HCT116 (cell line): ENCODE measurements around the gene MTHFD2L. TPM values are rescaled to one million over a fixed set of nuclear protein-coding genes. Genes with fewer than 3 reads are reported as not detected.

Source experiments
- ATAC-seq: fragments of 200-7000 bp; cut with Tn5 transposase; 2 replicates; pipeline ENCODE4 v1.9.1; 2020; ENCODE audit warnings: mild to moderate bottlenecking, moderate library complexity
- BruUV-seq: library from RNA; stranded (reverse); fragments of 400-500 nt; replicated peaks from 2 replicates; lab custom pipeline; 2021; lab: Mats Ljungman, UMichigan
- CTCF ChIA-PET: fragments of 300-600 bp; sonication (Branson Sonifier 250); formaldehyde crosslinking; loops from one replicate; lab custom pipeline; 2021; ENCODE audit warnings: antibody characterized with exemption; lab: Charles Lee
- POLR2A ChIA-PET: fragments of 300-600, 350-600 bp; sonication (Branson Sonifier 250); formaldehyde crosslinking; loops from one replicate; lab custom pipeline; 2021; ENCODE audit warnings: antibody characterized with exemption; lab: Charles Lee
- RAD21 ChIA-PET, 2 experiments: fragments of 300-600 bp; sonication (Branson Sonifier 250); formaldehyde crosslinking; loops; one replicate each; lab custom pipeline; 2023; ENCODE audit warnings: low total read pairs in 2 of 2; ENCODE audit not compliant: uncharacterized antibody in 2 of 2, unreplicated experiment in 2 of 2, low non-redundant PET in 1 of 2; lab: Charles Lee
- DNase-seq: peaks from one replicate; pipeline ENCODE4 v3.0.0-alpha.2; 2010; ENCODE audit warnings: low read depth, low spot score
- H2AFZ ChIP-seq: fragments of 200-600 bp; shearing (Covaris generic), sonication (generic); 2 replicates; pipeline ENCODE4 v1.6.1; 2017; ENCODE audit warnings: low read depth, mixed run types, mixed read lengths, antibody characterized with exemption, low read length; ENCODE audit not compliant: poor library complexity, severe bottlenecking
- H3K27ac ChIP-seq: 2 replicates; pipeline ENCODE4 v1.5.1; 2012; ENCODE audit warnings: low read depth, low read length
- H3K27me3 ChIP-seq: fragments of 200-600 bp; sonication (generic); 2 replicates; pipeline ENCODE4 v1.6.1; 2016; ENCODE audit warnings: mixed run types, low read length, mixed read lengths; ENCODE audit not compliant: insufficient read depth
- H3K36me3 ChIP-seq, 2 experiments: fragments of 200-500 bp in 1 of 2; fragments of 200-600 bp in 1 of 2; sonication (Bioruptor generic) in 1 of 2; sonication (generic) in 1 of 2; 2 replicates each; pipeline versions ENCODE4 v1.5.1 to v1.6.1; 2014 to 2016; ENCODE audit warnings: low read length in 2 of 2, inconsistent platforms in 1 of 2, mixed read lengths in 1 of 2, mixed run types in 1 of 2; ENCODE audit not compliant: insufficient read depth in 2 of 2, control insufficient read depth in 1 of 2
- H3K4me1 ChIP-seq, 2 experiments: fragments of 200-600 bp in 1 of 2; sonication (generic) in 1 of 2; 2 replicates each; pipeline versions ENCODE4 v1.5.1 to v1.6.1; 2012 to 2017; ENCODE audit warnings: low read length in 2 of 2, inconsistent platforms in 1 of 2, mild to moderate bottlenecking in 1 of 2, mixed read lengths in 1 of 2, mixed run types in 1 of 2, moderate library complexity in 1 of 2; ENCODE audit not compliant: insufficient read depth in 2 of 2, control insufficient read depth in 1 of 2
- H3K4me2 ChIP-seq: fragments of 200-600 bp; sonication (generic); 2 replicates; pipeline ENCODE4 v1.6.1; 2017; ENCODE audit warnings: mixed run types, low read length, mixed read lengths
- H3K4me3 ChIP-seq, 2 experiments: fragments of 200-600 bp in 1 of 2; sonication (generic) in 1 of 2; replicated peaks in 1 of 2; 2 replicates each; pipeline ENCODE4 v1.5.1; 2011 to 2016; ENCODE audit warnings: low read length in 2 of 2, control low read depth in 1 of 2, low read depth in 1 of 2, mild to moderate bottlenecking in 1 of 2, mixed read lengths in 1 of 2, mixed run types in 1 of 2
- H3K79me2 ChIP-seq: fragments of 200-600 bp; sonication (generic); 2 replicates; pipeline ENCODE4 v1.6.1; 2017; ENCODE audit warnings: mild to moderate bottlenecking, mixed run types, low read length, moderate library complexity, mixed read lengths; ENCODE audit not compliant: insufficient read depth
- H3K9ac ChIP-seq: fragments of 200-600 bp; sonication (generic); 2 replicates; pipeline ENCODE4 v1.6.1; 2016; ENCODE audit warnings: low read length, mixed read lengths
- H3K9me2 ChIP-seq: fragments of 200-600 bp; sonication (generic), shearing (Covaris generic); 2 replicates; pipeline ENCODE4 v1.6.1; 2017; ENCODE audit warnings: mixed run types, mild to moderate bottlenecking, moderate library complexity; ENCODE audit not compliant: insufficient read depth
- H3K9me3 ChIP-seq, 2 experiments: fragments of 200-500 bp in 1 of 2; fragments of 200-600 bp in 1 of 2; sonication (Bioruptor generic) in 1 of 2; sonication (generic) in 1 of 2; 2 replicates each; pipeline ENCODE4 v1.6.1; 2014 to 2017; ENCODE audit warnings: low read length in 2 of 2, mixed read lengths in 2 of 2, inconsistent platforms in 1 of 2, low read depth in 1 of 2, mild to moderate bottlenecking in 1 of 2, mixed run types in 1 of 2, moderate library complexity in 1 of 2; ENCODE audit not compliant: control insufficient read depth in 1 of 2, insufficient read depth in 1 of 2
- H4K20me1 ChIP-seq: fragments of 200-600 bp; sonication (generic), shearing (Covaris generic); 2 replicates; pipeline ENCODE4 v1.6.1; 2017; ENCODE audit warnings: mixed run types, mild to moderate bottlenecking, moderate library complexity; ENCODE audit not compliant: insufficient read depth
- CBX3 ChIP-seq: IDR thresholded peaks from 2 replicates; pipeline ENCODE4 v1.6.1; 2012; ENCODE audit warnings: low read depth
- CEBPB ChIP-seq: IDR thresholded peaks from 2 replicates; pipeline ENCODE4 v1.6.1; 2012; ENCODE audit warnings: low read depth
- CTCF ChIP-seq, 3 experiments: fragments of 200-600 bp in 1 of 3; sonication (generic) in 1 of 3; IDR thresholded peaks in 2 of 3; conservative IDR thresholded peaks in 1 of 3; 2 replicates each; pipeline ENCODE4 v1.5.1; 2012 to 2017; ENCODE audit warnings: low read depth in 2 of 3, low read length in 2 of 3, antibody characterized with exemption in 1 of 3, borderline replicate concordance in 1 of 3, control low read depth in 1 of 3, mild to moderate bottlenecking in 1 of 3, mixed read lengths in 1 of 3, mixed run types in 1 of 3, moderate library complexity in 1 of 3; ENCODE audit not compliant: insufficient read depth in 1 of 3
- EGR1 ChIP-seq: IDR thresholded peaks from 2 replicates; pipeline ENCODE4 v1.6.1; 2012; ENCODE audit warnings: low read depth
- ELF1 ChIP-seq: IDR thresholded peaks from 2 replicates; pipeline ENCODE4 v1.6.1; 2012; ENCODE audit warnings: low read depth, borderline replicate concordance
- EZH2 ChIP-seq: fragments of 200-600 bp; sonication (generic); IDR thresholded peaks from 2 replicates; pipeline ENCODE4 v1.6.1; 2017; ENCODE audit warnings: antibody characterized with exemption, mixed run types
- FOSL1 ChIP-seq: IDR thresholded peaks from 2 replicates; pipeline ENCODE4 v1.6.1; 2012; ENCODE audit warnings: low read depth
- JUND ChIP-seq: IDR thresholded peaks from 2 replicates; pipeline ENCODE4 v1.6.1; 2012
- POLR2A ChIP-seq: IDR thresholded peaks from 2 replicates; pipeline ENCODE4 v1.7.0; 2011; ENCODE audit warnings: borderline replicate concordance; ENCODE audit not compliant: insufficient read depth, insufficient read length; ENCODE audit errors: extremely low read depth
- POLR2AphosphoS5 ChIP-seq: IDR thresholded peaks from 2 replicates; pipeline ENCODE4 v1.6.1; 2011; ENCODE audit warnings: mild to moderate bottlenecking, low read depth, low read length, moderate library complexity
- SIN3A ChIP-seq: IDR thresholded peaks from 2 replicates; pipeline ENCODE4 v1.6.1; 2012; ENCODE audit warnings: low read depth
- SP1 ChIP-seq: IDR thresholded peaks from 2 replicates; pipeline ENCODE4 v1.6.1; 2012; ENCODE audit warnings: low read depth
- SRF ChIP-seq: IDR thresholded peaks from 2 replicates; pipeline ENCODE4 v1.6.1; 2012; ENCODE audit warnings: low read depth
- TCF7L2 ChIP-seq: IDR thresholded peaks from 2 replicates; pipeline ENCODE4 v1.7.0; 2011; ENCODE audit warnings: borderline replicate concordance, inconsistent platforms; ENCODE audit not compliant: insufficient read depth, insufficient read length; ENCODE audit errors: extremely low read depth
- ZNF274 ChIP-seq: fragments of 200-500 bp; sonication (Bioruptor generic); IDR thresholded peaks from 2 replicates; pipeline ENCODE4 v1.6.1; 2014; ENCODE audit warnings: mild to moderate bottlenecking, low read depth, low read length, inconsistent platforms
- intact Hi-C: fragments of 100-400 bp; cut with micrococcal nuclease; formaldehyde crosslinking; loops from 2 replicates; pipeline ENCODE4 v1.10.0; 2022
- total RNA-seq: library from RNA; stranded (reverse); gene quantifications from one replicate; pipeline ENCODE4 v1.2.1, GENCODE V29; 2021; ENCODE audit not compliant: unreplicated experiment
- TF ChIP-seq, protein P1 (sequence below): IDR thresholded peaks from 2 replicates; pipeline ENCODE4 v1.6.1; 2012
- TF ChIP-seq, protein P2 (sequence below): IDR thresholded peaks from 2 replicates; pipeline ENCODE4 v1.6.1; 2012; ENCODE audit warnings: low read depth
- TF ChIP-seq, protein P3 (sequence below): IDR thresholded peaks from 2 replicates; pipeline ENCODE4 v1.6.1; 2012
- TF ChIP-seq, protein P4 (sequence below): IDR thresholded peaks from 2 replicates; pipeline ENCODE4 v1.6.1; 2011; ENCODE audit warnings: mild to moderate bottlenecking, low read length, moderate library complexity; ENCODE audit not compliant: insufficient replicate concordance; ENCODE audit errors: extremely low read depth

Gene MTHFD2L
- total RNA-seq, 1 experiment from 2014 or later = 15.0 TPM

- H3K79me2 ChIP-seq = no peaks in the 10 kb centered on the region
- H2AFZ ChIP-seq = peak overlapping the region; percentile 82
- H3K4me2 ChIP-seq = no peak overlapping the region
- no peaks in the 10 kb centered on the region for H3K9me2 ChIP-seq
- intact Hi-C loops = loop anchor here (1.0 to 10.0 kb wide), 7 partner anchors 95 to 819 kb away; partner anchors contain the start of gene CXCL3
- H3K9me3 ChIP-seq = no peaks in the 10 kb centered on the region; a peak in 2 of 4 replicates
- peak; percentile 86 for DNase-seq
- ChIA-PET CTCF (interaction anchor here (0.7 to 3.9 kb wide), 39 partner anchors 9 to 793 kb away, joined by 3 to 24 read pairs (median 5); partner anchors contain the start of genes CXCL1 and CXCL3), POLR2A (interaction anchor here (0.9 to 2.3 kb wide), 3 partner anchors 17 to 270 kb away, joined by 3 to 9 read pairs (median 4); no protein-coding TSS in a partner anchor), RAD21 (interaction anchor here (0.6 to 1.1 kb wide), 6 partner anchors 269 to 793 kb away, joined by 3 to 7 read pairs (median 4); no protein-coding TSS in a partner anchor)
- H3K27ac ChIP-seq = no peak overlapping the region
- H3K9ac ChIP-seq = no peak overlapping the region
- no peaks in the 10 kb centered on the region for H3K36me3 ChIP-seq
- H3K27me3 ChIP-seq = no peaks in the 10 kb centered on the region
- H3K4me1 ChIP-seq = peaks cover 0 to 6% of the 10 kb centered on the region in 2 experiments; a peak in 2 of 4 replicates
- H4K20me1 ChIP-seq = no peaks in the 10 kb centered on the region
- no peak overlapping the region for H3K4me3 ChIP-seq
- no TSS peak for BruUV-seq
- ATAC-seq = peak; percentile 99
- TF ChIP-seq EGR1 (no peak), EZH2 (no peak), TCF7L2 (no peak), FOSL1 (no peak), ELF1 (no peak), JUND (no peak), POLR2A (no peak), SP1 (no peak), CTCF (IDR thresholded peaks at IDR 0.05 in 2 of 3, conservative IDR thresholded peaks at IDR 0.05 in 1 of 3; ENCODE audit: borderline replicate concordance in 1 of 3, insufficient read depth in 1 of 3, low read depth in 2 of 3, low read length in 2 of 3) (peak; percentile 84 to 89 (median 85)), ZNF274 (no peak), POLR2AphosphoS5 (peak; percentile 14; the same call in 1 of the 2 replicates), CBX3 (0 out of 2 replicates have a peak, but pooled peaks have one; percentile 47), CEBPB (no peak), SIN3A (no peak), SRF (no peak)
- TF ChIP-seq, protein P1, sequence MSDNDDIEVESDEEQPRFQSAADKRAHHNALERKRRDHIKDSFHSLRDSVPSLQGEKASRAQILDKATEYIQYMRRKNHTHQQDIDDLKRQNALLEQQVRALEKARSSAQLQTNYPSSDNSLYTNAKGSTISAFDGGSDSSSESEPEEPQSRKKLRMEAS = no peak
- TF ChIP-seq, protein P2, sequence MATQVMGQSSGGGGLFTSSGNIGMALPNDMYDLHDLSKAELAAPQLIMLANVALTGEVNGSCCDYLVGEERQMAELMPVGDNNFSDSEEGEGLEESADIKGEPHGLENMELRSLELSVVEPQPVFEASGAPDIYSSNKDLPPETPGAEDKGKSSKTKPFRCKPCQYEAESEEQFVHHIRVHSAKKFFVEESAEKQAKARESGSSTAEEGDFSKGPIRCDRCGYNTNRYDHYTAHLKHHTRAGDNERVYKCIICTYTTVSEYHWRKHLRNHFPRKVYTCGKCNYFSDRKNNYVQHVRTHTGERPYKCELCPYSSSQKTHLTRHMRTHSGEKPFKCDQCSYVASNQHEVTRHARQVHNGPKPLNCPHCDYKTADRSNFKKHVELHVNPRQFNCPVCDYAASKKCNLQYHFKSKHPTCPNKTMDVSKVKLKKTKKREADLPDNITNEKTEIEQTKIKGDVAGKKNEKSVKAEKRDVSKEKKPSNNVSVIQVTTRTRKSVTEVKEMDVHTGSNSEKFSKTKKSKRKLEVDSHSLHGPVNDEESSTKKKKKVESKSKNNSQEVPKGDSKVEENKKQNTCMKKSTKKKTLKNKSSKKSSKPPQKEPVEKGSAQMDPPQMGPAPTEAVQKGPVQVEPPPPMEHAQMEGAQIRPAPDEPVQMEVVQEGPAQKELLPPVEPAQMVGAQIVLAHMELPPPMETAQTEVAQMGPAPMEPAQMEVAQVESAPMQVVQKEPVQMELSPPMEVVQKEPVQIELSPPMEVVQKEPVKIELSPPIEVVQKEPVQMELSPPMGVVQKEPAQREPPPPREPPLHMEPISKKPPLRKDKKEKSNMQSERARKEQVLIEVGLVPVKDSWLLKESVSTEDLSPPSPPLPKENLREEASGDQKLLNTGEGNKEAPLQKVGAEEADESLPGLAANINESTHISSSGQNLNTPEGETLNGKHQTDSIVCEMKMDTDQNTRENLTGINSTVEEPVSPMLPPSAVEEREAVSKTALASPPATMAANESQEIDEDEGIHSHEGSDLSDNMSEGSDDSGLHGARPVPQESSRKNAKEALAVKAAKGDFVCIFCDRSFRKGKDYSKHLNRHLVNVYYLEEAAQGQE = no peak
- TF ChIP-seq, protein P3, sequence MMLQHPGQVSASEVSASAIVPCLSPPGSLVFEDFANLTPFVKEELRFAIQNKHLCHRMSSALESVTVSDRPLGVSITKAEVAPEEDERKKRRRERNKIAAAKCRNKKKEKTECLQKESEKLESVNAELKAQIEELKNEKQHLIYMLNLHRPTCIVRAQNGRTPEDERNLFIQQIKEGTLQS = no peak
- TF ChIP-seq, protein P4, sequence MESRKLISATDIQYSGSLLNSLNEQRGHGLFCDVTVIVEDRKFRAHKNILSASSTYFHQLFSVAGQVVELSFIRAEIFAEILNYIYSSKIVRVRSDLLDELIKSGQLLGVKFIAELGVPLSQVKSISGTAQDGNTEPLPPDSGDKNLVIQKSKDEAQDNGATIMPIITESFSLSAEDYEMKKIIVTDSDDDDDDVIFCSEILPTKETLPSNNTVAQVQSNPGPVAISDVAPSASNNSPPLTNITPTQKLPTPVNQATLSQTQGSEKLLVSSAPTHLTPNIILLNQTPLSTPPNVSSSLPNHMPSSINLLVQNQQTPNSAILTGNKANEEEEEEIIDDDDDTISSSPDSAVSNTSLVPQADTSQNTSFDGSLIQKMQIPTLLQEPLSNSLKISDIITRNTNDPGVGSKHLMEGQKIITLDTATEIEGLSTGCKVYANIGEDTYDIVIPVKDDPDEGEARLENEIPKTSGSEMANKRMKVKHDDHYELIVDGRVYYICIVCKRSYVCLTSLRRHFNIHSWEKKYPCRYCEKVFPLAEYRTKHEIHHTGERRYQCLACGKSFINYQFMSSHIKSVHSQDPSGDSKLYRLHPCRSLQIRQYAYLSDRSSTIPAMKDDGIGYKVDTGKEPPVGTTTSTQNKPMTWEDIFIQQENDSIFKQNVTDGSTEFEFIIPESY = no peak
These were observed 24.0 kb upstream of the MTHFD2L start for GRCh38 chr4:74133786-74134499.
